HG03558 (cell line): ENCODE data around the gene PSD2.

Source experiments
- ATAC-seq: cut with Tn5 transposase; IDR thresholded peaks from one replicate; pipeline ENCODE4 v1.9.1; 2021; ENCODE audit warnings: moderate number of reproducible peaks; ENCODE audit not compliant: unreplicated experiment; ENCODE audit errors: extremely low read depth

The PSD2 gene

GRCh38 chr5:139809331-139809810 lies 13.8 kb downstream of the PSD2 start:
- no peak for ATAC-seq

GRCh38 chr5:139810341-139811273 lies 15.0 kb downstream of the PSD2 start:
- ATAC-seq: no peak

- no peak for ATAC-seq
These were observed 15.6 kb downstream of the PSD2 start for GRCh38 chr5:139811274-139811607.

- no peak for ATAC-seq
These were observed 16.7 kb downstream of the PSD2 start for GRCh38 chr5:139812323-139812722.

GRCh38 chr5:139812836-139813805 lies 17.5 kb downstream of the PSD2 start:
- no peak for ATAC-seq

- ATAC-seq: no peak
These were observed 18.6 kb downstream of the PSD2 start for GRCh38 chr5:139814191-139814601.

- no peak for ATAC-seq
These were observed 19.2 kb downstream of the PSD2 start for GRCh38 chr5:139814704-139815280.

- no peak for ATAC-seq
These were observed 21.0 kb downstream of the PSD2 start for GRCh38 chr5:139816566-139816965.

- no peak for ATAC-seq
These were observed 21.8 kb downstream of the PSD2 start for GRCh38 chr5:139817362-139817761.

GRCh38 chr5:139817970-139818369 lies 22.4 kb downstream of the PSD2 start:
- ATAC-seq: no peak

GRCh38 chr5:139820130-139820529 lies 24.5 kb downstream of the PSD2 start:
- ATAC-seq: no peak

- no peak for ATAC-seq
These were observed 25.0 kb downstream of the PSD2 start for GRCh38 chr5:139820606-139821005.

GRCh38 chr5:139821806-139822552 lies 26.4 kb downstream of the PSD2 start:
- ATAC-seq: no peak

GRCh38 chr5:139822553-139823425 lies 27.2 kb downstream of the PSD2 start:
- no peak for ATAC-seq

GRCh38 chr5:139823757-139824355 lies 28.2 kb downstream of the PSD2 start:
- ATAC-seq: no peak

- ATAC-seq: no peak
These were observed 30.1 kb downstream of the PSD2 start for GRCh38 chr5:139825690-139826089.

- ATAC-seq: no peak
These were observed 32.7 kb downstream of the PSD2 start for GRCh38 chr5:139828207-139828895.

GRCh38 chr5:139829471-139829870 lies 33.9 kb downstream of the PSD2 start:
- ATAC-seq: no peak
